DOHH2 (cell line): ENCODE results near the gene NLGN1.

Experiments
- H3F3A ChIP-seq: fragments of 200-600 bp; sonication (generic), shearing (Covaris generic); 2 replicates; pipeline ENCODE4 v1.6.0; 2016; ENCODE audit warnings: antibody characterized with exemption, mild to moderate bottlenecking; ENCODE audit not compliant: control insufficient read depth, insufficient read depth
- H3K27ac ChIP-seq: fragments of 200-600 bp; sonication (generic); 2 replicates; pipeline ENCODE4 v1.5.1; 2014; ENCODE audit warnings: low read depth, mild to moderate bottlenecking, low read length, moderate library complexity
- H3K27me3 ChIP-seq: fragments of 200-600 bp; sonication (generic); 2 replicates; pipeline ENCODE4 v1.6.1; 2014; ENCODE audit warnings: mild to moderate bottlenecking, low read length, mixed read lengths; ENCODE audit not compliant: control insufficient read depth
- H3K36me3 ChIP-seq: fragments of 200-600 bp; sonication (generic); 2 replicates; pipeline ENCODE4 v1.6.1; 2014; ENCODE audit warnings: mild to moderate bottlenecking, low read length, moderate library complexity, mixed read lengths; ENCODE audit not compliant: control insufficient read depth
- H3K4me1 ChIP-seq: fragments of 200-600 bp; sonication (generic); 2 replicates; pipeline ENCODE4 v1.6.1; 2014; ENCODE audit warnings: mild to moderate bottlenecking, low read length, mixed read lengths; ENCODE audit not compliant: control insufficient read depth
- H3K4me2 ChIP-seq: fragments of 200-600 bp; sonication (generic); 2 replicates; pipeline ENCODE4 v1.6.0; 2014; ENCODE audit warnings: mild to moderate bottlenecking, low read length, moderate library complexity
- H3K4me3 ChIP-seq: fragments of 200-600 bp; sonication (generic); 2 replicates; pipeline ENCODE4 v1.5.1; 2014; ENCODE audit warnings: mild to moderate bottlenecking, low read length, mixed read lengths
- H3K79me2 ChIP-seq: fragments of 200-600 bp; sonication (generic); 2 replicates; pipeline ENCODE4 v1.6.1; 2014; ENCODE audit warnings: mild to moderate bottlenecking, low read length, mixed read lengths; ENCODE audit not compliant: control insufficient read depth
- H3K9me2 ChIP-seq: fragments of 200-600 bp; sonication (generic); replicated peaks from 2 replicates; pipeline ENCODE4 v1.6.1; 2014; ENCODE audit warnings: mild to moderate bottlenecking, low read length, mixed read lengths; ENCODE audit not compliant: control insufficient read depth
- H3K9me3 ChIP-seq: fragments of 200-600 bp; sonication (generic); 2 replicates; pipeline ENCODE4 v1.6.1; 2014; ENCODE audit warnings: antibody characterized with exemption, low read length, mixed read lengths; ENCODE audit not compliant: control insufficient read depth, insufficient read depth
- H4K20me1 ChIP-seq: fragments of 200-600 bp; sonication (generic); 2 replicates; pipeline ENCODE4 v1.6.0; 2014; ENCODE audit warnings: low read depth, mild to moderate bottlenecking, antibody characterized with exemption, low read length, moderate library complexity; ENCODE audit not compliant: control insufficient read depth, insufficient read depth
- EZH2phosphoT487 ChIP-seq: fragments of 200-600 bp; sonication (generic); IDR thresholded peaks from 2 replicates; pipeline ENCODE4 v1.6.1; 2017; ENCODE audit warnings: borderline replicate concordance, mild to moderate bottlenecking, antibody characterized with exemption, low read length, moderate library complexity, mixed read lengths
- TF ChIP-seq, protein P1 (sequence below): fragments of 200-600 bp; sonication (generic); IDR thresholded peaks from one replicate; pipeline ENCODE4 v1.5.1; 2014; ENCODE audit warnings: antibody characterized with exemption, mild to moderate bottlenecking, low read depth, low read length; ENCODE audit not compliant: poor library complexity, severe bottlenecking

The NLGN1 gene

DNA sequence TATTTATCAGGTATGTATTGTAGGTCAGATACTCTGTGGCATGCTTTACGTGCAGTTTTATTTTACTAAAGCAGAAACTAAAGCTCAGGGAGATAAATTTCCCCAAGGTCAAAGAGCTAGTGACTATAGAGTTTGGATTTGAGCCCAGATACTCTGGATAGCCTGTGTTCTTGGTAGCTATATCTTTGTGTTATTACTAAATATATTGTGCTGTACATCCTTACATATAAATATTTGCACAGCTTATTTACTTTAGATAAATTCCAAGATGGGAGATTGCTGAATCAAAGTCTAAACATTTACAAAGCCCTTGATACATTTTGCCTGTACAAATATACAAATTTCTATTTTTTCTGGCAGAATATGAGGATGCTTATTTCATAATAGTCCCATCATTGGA lies 800.7 kb downstream of the NLGN1 start:
- no peak overlapping the region for H3K27ac ChIP-seq
- no peaks in the 10 kb centered on the region for H4K20me1 ChIP-seq
- H3K4me3 ChIP-seq, result no peak overlapping the region

DNA sequence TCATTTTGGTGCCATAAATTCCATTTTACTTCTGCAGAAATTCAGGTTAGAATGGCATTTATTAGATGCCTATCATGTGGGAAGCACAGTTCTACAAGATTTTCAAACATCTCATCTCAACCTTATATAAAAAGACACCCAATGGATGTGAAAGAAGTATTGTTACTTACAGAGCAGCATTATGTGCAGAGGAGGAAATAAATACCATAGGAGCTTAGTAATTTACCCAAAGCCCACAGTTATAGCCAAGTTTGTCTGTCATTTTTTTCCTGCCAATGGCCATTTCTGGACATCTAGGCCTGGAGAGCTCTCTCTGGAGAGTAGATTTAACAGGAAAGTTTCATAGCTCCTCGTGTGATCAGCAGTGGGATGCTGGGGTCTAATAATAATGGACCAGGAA lies 802.2 kb downstream of the NLGN1 start:
- Histone ChIP-seq H3K9me2 (no peaks in the 10 kb centered on the region), H4K20me1 (no peaks in the 10 kb centered on the region), H3K9me3 (no peaks in the 10 kb centered on the region), H3F3A (no peaks in the 10 kb centered on the region), H3K27ac (no peak overlapping the region), H3K4me3 (no peak overlapping the region), H3K4me2 (no peak overlapping the region), H3K4me1 (no peaks in the 10 kb centered on the region), H3K36me3 (no peaks in the 10 kb centered on the region), H3K79me2 (no peaks in the 10 kb centered on the region), H3K27me3 (no peaks in the 10 kb centered on the region)
- TF ChIP-seq, protein P1, sequence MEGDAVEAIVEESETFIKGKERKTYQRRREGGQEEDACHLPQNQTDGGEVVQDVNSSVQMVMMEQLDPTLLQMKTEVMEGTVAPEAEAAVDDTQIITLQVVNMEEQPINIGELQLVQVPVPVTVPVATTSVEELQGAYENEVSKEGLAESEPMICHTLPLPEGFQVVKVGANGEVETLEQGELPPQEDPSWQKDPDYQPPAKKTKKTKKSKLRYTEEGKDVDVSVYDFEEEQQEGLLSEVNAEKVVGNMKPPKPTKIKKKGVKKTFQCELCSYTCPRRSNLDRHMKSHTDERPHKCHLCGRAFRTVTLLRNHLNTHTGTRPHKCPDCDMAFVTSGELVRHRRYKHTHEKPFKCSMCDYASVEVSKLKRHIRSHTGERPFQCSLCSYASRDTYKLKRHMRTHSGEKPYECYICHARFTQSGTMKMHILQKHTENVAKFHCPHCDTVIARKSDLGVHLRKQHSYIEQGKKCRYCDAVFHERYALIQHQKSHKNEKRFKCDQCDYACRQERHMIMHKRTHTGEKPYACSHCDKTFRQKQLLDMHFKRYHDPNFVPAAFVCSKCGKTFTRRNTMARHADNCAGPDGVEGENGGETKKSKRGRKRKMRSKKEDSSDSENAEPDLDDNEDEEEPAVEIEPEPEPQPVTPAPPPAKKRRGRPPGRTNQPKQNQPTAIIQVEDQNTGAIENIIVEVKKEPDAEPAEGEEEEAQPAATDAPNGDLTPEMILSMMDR, result no peak
- no peak for TF ChIP-seq EZH2phosphoT487

More for the DNA sequence above, 800.7 kb downstream of the NLGN1 start:
- Histone ChIP-seq H3K9me2 (no peaks in the 10 kb centered on the region), H3K27me3 (no peaks in the 10 kb centered on the region), H3F3A (no peaks in the 10 kb centered on the region), H3K36me3 (no peaks in the 10 kb centered on the region), H3K79me2 (no peaks in the 10 kb centered on the region), H3K4me2 (no peak overlapping the region), H3K4me1 (no peaks in the 10 kb centered on the region), H3K9me3 (no peaks in the 10 kb centered on the region)
- TF ChIP-seq, protein P1, result no peak
- TF ChIP-seq EZH2phosphoT487, result no peak

DNA sequence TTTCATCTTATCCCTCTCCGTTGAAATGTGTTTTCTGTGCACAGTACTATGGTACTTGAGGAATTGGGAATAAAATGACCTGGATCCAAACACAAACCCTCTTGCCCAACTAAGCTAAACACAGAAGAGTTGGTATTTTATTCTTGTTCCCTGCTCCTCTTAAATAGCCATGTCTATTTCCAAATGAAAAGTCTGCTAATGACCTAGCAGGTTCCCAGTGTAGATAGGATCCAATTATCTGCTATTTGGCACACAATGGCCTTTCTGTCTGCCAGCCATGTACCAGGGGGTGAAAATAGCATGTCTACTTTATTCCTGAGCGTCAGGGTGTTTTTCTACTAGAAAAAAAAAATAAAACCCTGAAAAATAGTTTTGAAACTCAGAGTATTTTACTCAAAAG lies 804.6 kb downstream of the NLGN1 start:
- no peaks in the 10 kb centered on the region for H4K20me1 ChIP-seq
- no peaks in the 10 kb centered on the region for H3K4me1 ChIP-seq
- H3K9me3 ChIP-seq, result no peaks in the 10 kb centered on the region
- no peak for TF ChIP-seq EZH2phosphoT487
- TF ChIP-seq, protein P1, result no peak
- H3K27ac ChIP-seq, result no peak overlapping the region
- H3K9me2 ChIP-seq, result no peaks in the 10 kb centered on the region
- no peaks in the 10 kb centered on the region for H3K27me3 ChIP-seq
- H3K79me2 ChIP-seq, result no peaks in the 10 kb centered on the region
- no peaks in the 10 kb centered on the region for H3K36me3 ChIP-seq
- no peak overlapping the region for H3K4me3 ChIP-seq
- no peaks in the 10 kb centered on the region for H3F3A ChIP-seq
- no peak overlapping the region for H3K4me2 ChIP-seq

DNA sequence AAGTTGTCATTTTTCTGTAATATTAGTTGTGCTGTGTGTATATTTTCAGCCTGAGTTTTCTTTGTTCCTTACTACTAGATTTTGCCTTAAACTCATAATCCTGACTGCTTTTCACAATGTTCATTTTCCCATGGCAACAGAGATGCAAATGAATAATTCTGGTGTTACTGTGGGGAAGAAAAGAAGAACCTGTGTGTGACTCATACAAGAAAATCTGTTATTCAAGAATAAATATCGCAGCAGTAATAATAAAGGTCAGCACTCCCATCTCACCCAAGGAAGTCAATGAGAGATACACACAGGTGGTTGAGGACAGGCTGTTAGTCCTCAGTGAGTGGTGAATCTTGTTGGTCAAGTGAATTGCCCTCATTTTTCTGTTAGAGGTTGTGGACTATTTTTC lies 805.0 kb downstream of the NLGN1 start:
- no peaks in the 10 kb centered on the region for H4K20me1 ChIP-seq
- no peak overlapping the region for H3K27ac ChIP-seq
- no peaks in the 10 kb centered on the region for H3K9me2 ChIP-seq
- H3K27me3 ChIP-seq, result no peaks in the 10 kb centered on the region
- H3K9me3 ChIP-seq, result no peaks in the 10 kb centered on the region
- no peaks in the 10 kb centered on the region for H3F3A ChIP-seq
- no peak overlapping the region for H3K4me3 ChIP-seq
- TF ChIP-seq, protein P1, result no peak
- no peak for TF ChIP-seq EZH2phosphoT487
- no peaks in the 10 kb centered on the region for H3K36me3 ChIP-seq
- no peaks in the 10 kb centered on the region for H3K4me1 ChIP-seq
- no peaks in the 10 kb centered on the region for H3K79me2 ChIP-seq
- no peak overlapping the region for H3K4me2 ChIP-seq
